ENCODE results near the gene TMEM156. TPM values are rescaled to one million over a fixed set of nuclear protein-coding genes. Genes with fewer than 3 reads are reported as not detected.

Gene TMEM156
- total and polyA plus RNA-seq, 2 of the 4 experiments (the other 2 are of a cell fraction), result 0.53 to 0.54 TPM

DNA sequence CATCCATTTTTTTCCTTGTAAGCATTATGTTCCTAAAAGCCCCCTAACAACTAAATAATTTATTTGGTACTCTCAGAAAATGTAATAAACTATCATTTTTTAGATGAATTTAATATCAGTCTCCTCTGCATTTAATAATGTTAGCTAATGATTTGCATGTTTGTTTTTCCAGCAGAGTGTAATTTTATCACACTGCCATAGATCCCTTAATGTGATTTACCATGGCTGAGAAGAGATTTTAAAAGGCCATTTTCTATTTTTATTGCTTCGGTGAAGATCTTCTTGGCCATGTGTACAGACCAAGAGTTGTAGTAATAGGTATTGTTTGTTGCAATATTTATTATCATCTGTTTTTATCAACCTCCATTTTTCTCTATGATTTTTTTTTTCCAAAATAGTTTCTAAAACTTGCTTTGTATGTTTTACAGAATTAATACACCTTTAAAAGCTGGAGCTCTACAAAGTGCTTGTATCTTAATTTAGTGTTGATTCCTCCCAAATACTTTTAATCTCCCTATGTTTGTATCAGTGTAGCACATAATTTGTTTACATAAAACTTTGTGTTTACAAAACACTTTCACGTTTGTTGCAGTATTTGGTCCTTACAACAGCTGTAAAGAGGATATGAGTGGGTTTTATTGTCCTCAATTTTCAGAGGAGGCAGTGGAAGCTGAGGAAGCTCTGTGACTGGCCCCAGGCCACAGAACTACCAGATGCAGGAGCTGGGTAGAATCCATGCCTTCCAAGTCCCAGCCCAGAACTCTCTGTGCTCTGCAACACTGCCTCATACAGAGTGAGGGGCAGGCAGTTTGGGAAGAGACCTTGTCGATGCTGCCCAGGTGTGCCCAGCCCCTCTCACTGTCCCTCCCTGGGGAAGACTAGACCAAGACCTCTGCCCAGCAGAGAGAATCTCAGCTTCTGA is 106.5 kb downstream of the TMEM156 start:
- Histone ChIP-seq H2AFZ (replicated peaks; ENCODE audit: low read length, poor library complexity) (no peak overlapping the region), H3K27ac (ENCODE audit: insufficient read depth, low read length) (peak overlapping the region; percentile 6; the same call in 1 of the 2 replicates), H3K18ac (ENCODE audit: low read depth, low read length) (no peak overlapping the region), H3K9me1 (ENCODE audit: insufficient read depth, low read length) (peaks cover 5% of the 10 kb centered on the region; the same call in 1 of the 2 replicates), H2BK20ac (ENCODE audit: low read depth, low read length) (no peak overlapping the region), H3K9ac (ENCODE audit: low read depth, low read length) (no peak overlapping the region), H4K91ac (ENCODE audit: insufficient read depth, low read depth, low read length) (no peak overlapping the region), H3K79me1 (ENCODE audit: low read depth in 1 of 2, low read length in 2 of 2) (peaks cover 28 to 53% of the 10 kb centered on the region in 2 experiments), H3K36me3 (ENCODE audit: control insufficient read depth, insufficient read depth, low read length) (peaks cover 62% of the 10 kb centered on the region), H4K8ac (ENCODE audit: low read depth in 2 of 2, low read length in 2 of 2) (peak overlapping the region in 1 of 2 experiments; percentile 41; a peak in 1 of 4 replicates), H2AK5ac (ENCODE audit: low read depth, low read length) (no peak overlapping the region), H3K4me3 (ENCODE audit: insufficient read depth, low read depth, low read length) (no peak overlapping the region), H3K14ac (replicated peaks; ENCODE audit: low read depth, low read length) (no peak overlapping the region), H3K4ac (ENCODE audit: low read depth, low read length) (peak overlapping the region; percentile 46; the same call in 1 of the 2 replicates), H2AK9ac (replicated peaks; ENCODE audit: low read depth, low read length, poor library complexity) (no peak overlapping the region), H3K27me3 (ENCODE audit: control insufficient read depth, insufficient read depth, low read length) (no peaks in the 10 kb centered on the region), H2BK5ac (ENCODE audit: low read depth, low read length, poor library complexity, severe bottlenecking) (peak overlapping the region; percentile 27), H3K4me2 (ENCODE audit: low read depth, low read length) (no peak overlapping the region), H4K20me1 (ENCODE audit: insufficient read depth, low read length) (0 out of 2 replicates have a peak, but pooled peaks cover 3% of the 10 kb centered on the region), H3K56ac (ENCODE audit: extremely low read depth, insufficient read depth, low read length) (no peak overlapping the region), H2BK15ac (ENCODE audit: low read depth, low read length) (no peak overlapping the region), H3K4me1 (ENCODE audit: control insufficient read depth, insufficient read depth, low read length) (peaks cover 2% of the 10 kb centered on the region; the same call in 1 of the 2 replicates), H3K23ac (ENCODE audit: low read depth, low read length) (0 out of 2 replicates have a peak overlapping the region, but pooled peaks have one; percentile 17), H4K5ac (ENCODE audit: low read depth, low read length) (no peak overlapping the region), H3K9me3 (ENCODE audit: control insufficient read depth, insufficient read depth, low read length) (no peaks in the 10 kb centered on the region), H2BK120ac (ENCODE audit: low read depth, low read length) (no peak overlapping the region)
- in situ Hi-C loops (cut with MboI; ENCODE audit: low sequenced_read_pairs) (no loop called here), dilution Hi-C loops (cut with HindIII; ENCODE audit: low sequenced_read_pairs, unreplicated experiment) (no loop called here), intact Hi-C loops (cut with micrococcal nuclease) (no loop called here)
- no CpG with 5 or more reads among the region's 3 CpGs for WGBS, 2 experiments (ENCODE audit: extremely low coverage in 2 of 2, insufficient read length in 1 of 2)
- TF ChIP-seq ELK1 (IDR thresholded peaks at IDR 0.05; ENCODE audit: borderline replicate concordance, low read depth, low read length), result no peak
- TF ChIP-seq MAFK (IDR thresholded peaks at IDR 0.05; ENCODE audit: low read depth, low read length), result no peak
- no peak for DNase-seq
- CTCF ChIA-PET, result interaction anchor here (3.0 kb wide), 1 partner anchor 210 kb away, joined by 12 read pairs; no protein-coding TSS in a partner anchor
- peak; percentile 33 for ATAC-seq (ENCODE audit: low read depth)
- POLR2A ChIA-PET (ENCODE audit: unreplicated experiment), result interaction anchor here (0.7 kb wide), 1 partner anchor 59 kb away, joined by 3 read pairs; no protein-coding TSS in a partner anchor
- BruUV-seq (replicated peaks), result no TSS peak

Measured in IMR-90 (cell line).